Loucy (cell line): ENCODE results near the gene RBM14.

Source experiments
- EZH2phosphoT487 ChIP-seq: fragments of 200-600 bp; IDR thresholded peaks from 2 replicates; pipeline ENCODE4 v1.6.1; 2018; ENCODE audit warnings: antibody characterized with exemption, mild to moderate bottlenecking, moderate library complexity, borderline replicate concordance
- TF ChIP-seq, protein P1 (sequence below): fragments of 200-600 bp; sonication (generic); conservative IDR thresholded peaks from 2 replicates; pipeline ENCODE4 v1.5.1; 2014; ENCODE audit warnings: mild to moderate bottlenecking, antibody characterized with exemption, low read length

DNA sequence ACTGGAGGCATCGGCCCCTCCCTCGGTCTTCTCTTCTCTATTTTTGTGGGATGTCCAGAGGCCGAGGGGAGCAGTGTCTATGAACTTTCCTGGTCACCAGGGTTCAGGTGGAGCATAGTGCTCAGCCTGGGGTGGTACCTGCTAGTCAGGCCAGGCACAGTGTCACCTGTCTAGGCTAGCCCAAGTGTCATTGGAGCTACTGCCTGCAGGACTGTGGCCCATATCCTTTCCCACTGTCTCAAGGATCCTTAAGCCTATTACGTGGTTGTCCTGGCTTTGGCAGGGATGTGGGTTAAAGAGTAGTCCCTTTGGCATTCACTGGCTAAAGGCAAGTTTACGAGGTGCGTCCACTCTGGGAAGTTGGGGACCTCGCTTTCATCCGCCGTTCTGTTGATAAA is 9.3 kb downstream of the RBM14 start:
- TF ChIP-seq, protein P1, sequence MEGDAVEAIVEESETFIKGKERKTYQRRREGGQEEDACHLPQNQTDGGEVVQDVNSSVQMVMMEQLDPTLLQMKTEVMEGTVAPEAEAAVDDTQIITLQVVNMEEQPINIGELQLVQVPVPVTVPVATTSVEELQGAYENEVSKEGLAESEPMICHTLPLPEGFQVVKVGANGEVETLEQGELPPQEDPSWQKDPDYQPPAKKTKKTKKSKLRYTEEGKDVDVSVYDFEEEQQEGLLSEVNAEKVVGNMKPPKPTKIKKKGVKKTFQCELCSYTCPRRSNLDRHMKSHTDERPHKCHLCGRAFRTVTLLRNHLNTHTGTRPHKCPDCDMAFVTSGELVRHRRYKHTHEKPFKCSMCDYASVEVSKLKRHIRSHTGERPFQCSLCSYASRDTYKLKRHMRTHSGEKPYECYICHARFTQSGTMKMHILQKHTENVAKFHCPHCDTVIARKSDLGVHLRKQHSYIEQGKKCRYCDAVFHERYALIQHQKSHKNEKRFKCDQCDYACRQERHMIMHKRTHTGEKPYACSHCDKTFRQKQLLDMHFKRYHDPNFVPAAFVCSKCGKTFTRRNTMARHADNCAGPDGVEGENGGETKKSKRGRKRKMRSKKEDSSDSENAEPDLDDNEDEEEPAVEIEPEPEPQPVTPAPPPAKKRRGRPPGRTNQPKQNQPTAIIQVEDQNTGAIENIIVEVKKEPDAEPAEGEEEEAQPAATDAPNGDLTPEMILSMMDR: no peak
- TF ChIP-seq EZH2phosphoT487: no peak
